Common myeloid progenitor, CD34-positive (primary cell): Measurements from ENCODE around the gene CAMTA1.
A peak's percentile ranks its signal among the peaks of the same experiment; 100 is the strongest.
"Not testable (repeated sequence)": the region's sequence is repeated elsewhere in the genome, so short reads cannot be mapped to it uniquely, and the experiment has no call there.

ENCODE experiments used
- CTCF ChIA-PET: fragments of 350-600 bp; sonication (Branson Sonifier 250); formaldehyde crosslinking; loops from one replicate; lab custom pipeline; 2021; ENCODE audit warnings: antibody characterized with exemption; lab: Charles Lee
- POLR2A ChIA-PET: fragments of 350-600 bp; sonication (Branson Sonifier 250); formaldehyde crosslinking; loops from one replicate; lab custom pipeline; 2021; ENCODE audit warnings: antibody characterized with exemption; lab: Charles Lee
- DNase-seq, 3 donors: peaks; one replicate each; pipeline versions ENCODE4 v3.0.0 to v3.0.0-alpha.2; 2013
- H3K27ac ChIP-seq, 2 experiments: 1 replicate in 1 of 2; 2 replicates in 1 of 2; pipeline ENCODE4 v1.7.0; 2013; ENCODE audit warnings: inconsistent platforms in 2 of 2, low read length in 2 of 2, mild to moderate bottlenecking in 2 of 2, low read depth in 1 of 2, moderate library complexity in 1 of 2; ENCODE audit not compliant: severe bottlenecking in 2 of 2, insufficient read depth in 1 of 2, poor library complexity in 1 of 2
- H3K27me3 ChIP-seq, 5 experiments: replicated peaks in 2 of 5; 1 replicate in 3 of 5; 2 replicates in 2 of 5; pipeline versions ENCODE4 v1.6.1 to v1.7.0; 2013; ENCODE audit warnings: low read length in 4 of 5, mild to moderate bottlenecking in 2 of 5, moderate library complexity in 2 of 5, inconsistent platforms in 1 of 5; ENCODE audit not compliant: insufficient read depth in 5 of 5, control insufficient read depth in 4 of 5
- H3K36me3 ChIP-seq, 4 experiments: 1 replicate in 2 of 4; 2 replicates in 2 of 4; pipeline versions ENCODE4 v1.6.1 to v1.7.0; 2013; ENCODE audit warnings: low read length in 3 of 4, control low read depth in 1 of 4, mild to moderate bottlenecking in 1 of 4; ENCODE audit not compliant: control insufficient read depth in 4 of 4, insufficient read depth in 4 of 4
- H3K4me1 ChIP-seq, 4 experiments: 1 replicate in 3 of 4; 2 replicates in 1 of 4; pipeline versions ENCODE4 v1.6.1 to v1.7.1; 2013; ENCODE audit warnings: low read length in 3 of 4, mild to moderate bottlenecking in 3 of 4, control low read depth in 1 of 4, inconsistent platforms in 1 of 4, moderate library complexity in 1 of 4; ENCODE audit not compliant: control insufficient read depth in 4 of 4, insufficient read depth in 4 of 4; ENCODE audit errors: control extremely low read depth in 1 of 4
- H3K4me3 ChIP-seq, 7 experiments: 1 replicate in 4 of 7; 2 replicates in 3 of 7; pipeline versions ENCODE4 v1.5.1 to v1.7.0; 2013; ENCODE audit warnings: mild to moderate bottlenecking in 7 of 7, low read length in 6 of 7, moderate library complexity in 6 of 7, inconsistent platforms in 2 of 7, low read depth in 2 of 7, control low read depth in 1 of 7; ENCODE audit not compliant: insufficient read depth in 4 of 7, control insufficient read depth in 1 of 7; ENCODE audit errors: extremely low read depth in 1 of 7
- H3K9me3 ChIP-seq, 5 experiments: 1 replicate in 4 of 5; 2 replicates in 1 of 5; pipeline versions ENCODE4 v1.6.1 to v1.7.1; 2013; ENCODE audit warnings: low read length in 4 of 5, mild to moderate bottlenecking in 2 of 5, inconsistent platforms in 1 of 5, low read depth in 1 of 5, moderate library complexity in 1 of 5; ENCODE audit not compliant: control insufficient read depth in 4 of 5, insufficient read depth in 2 of 5; ENCODE audit errors: control extremely low read depth in 1 of 5
- WGBS: methylation state at CpG from one replicate; pipeline ENCODE4 v1.1.5; 2013; ENCODE audit not compliant: insufficient coverage; 5-methylcytosine and 5-hydroxymethylcytosine counted together

Gene CAMTA1

DNA sequence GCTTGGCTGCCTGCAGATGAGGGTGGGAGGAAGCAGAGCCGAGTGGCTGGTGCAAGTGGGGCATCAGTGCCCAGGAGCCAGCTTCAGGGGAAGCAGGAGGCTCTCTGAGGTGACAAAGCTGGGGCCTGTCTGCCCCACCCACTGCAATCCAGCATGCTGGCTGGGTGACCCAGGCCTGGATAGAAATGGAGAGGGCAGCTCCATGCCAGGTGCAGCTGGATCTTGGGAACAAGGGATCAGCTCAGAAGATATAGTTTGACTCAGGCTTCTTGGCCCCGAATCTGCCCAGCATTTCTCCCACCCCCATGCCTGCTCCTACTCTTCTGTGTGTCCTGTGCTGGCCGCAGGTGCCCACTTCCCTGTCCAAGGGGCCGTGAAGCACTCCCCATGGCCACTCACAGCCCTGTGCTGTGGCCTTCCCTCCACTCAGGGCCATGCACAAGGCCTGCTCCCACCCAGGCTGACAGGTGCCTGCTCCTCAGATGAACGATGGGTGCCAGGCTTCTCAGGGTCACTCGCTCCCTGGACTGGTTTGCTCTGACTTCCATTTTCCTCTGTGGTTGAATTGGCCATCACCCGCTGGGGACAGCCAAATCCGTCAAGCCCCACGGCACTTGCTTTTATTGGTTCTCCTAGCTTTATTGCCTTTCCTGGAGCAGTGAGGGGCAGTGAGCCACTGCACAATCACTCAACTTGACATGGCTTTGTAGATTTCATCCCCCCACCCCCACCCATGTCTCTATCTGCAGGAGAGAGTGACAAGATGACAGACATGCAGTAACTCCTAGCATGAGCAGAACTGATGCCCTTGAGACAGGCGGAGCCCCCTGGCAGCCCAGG is 811.1 kb downstream of the CAMTA1 start:
- Histone ChIP-seq H3K27ac (no peak overlapping the region), H3K9me3 (no peaks in the 10 kb centered on the region), H3K4me3 (no peak overlapping the region), H3K27me3 (peaks cover 0 to 4% (median 0%) of the 10 kb centered on the region in 5 experiments), H3K4me1 (no peaks in the 10 kb centered on the region), H3K36me3 (no peaks in the 10 kb centered on the region)
- ChIA-PET POLR2A (no interaction called here), CTCF (no interaction called here)
- WGBS: 92% methylated on average over 10 of the region's 10 CpGs
- no peak for DNase-seq

DNA sequence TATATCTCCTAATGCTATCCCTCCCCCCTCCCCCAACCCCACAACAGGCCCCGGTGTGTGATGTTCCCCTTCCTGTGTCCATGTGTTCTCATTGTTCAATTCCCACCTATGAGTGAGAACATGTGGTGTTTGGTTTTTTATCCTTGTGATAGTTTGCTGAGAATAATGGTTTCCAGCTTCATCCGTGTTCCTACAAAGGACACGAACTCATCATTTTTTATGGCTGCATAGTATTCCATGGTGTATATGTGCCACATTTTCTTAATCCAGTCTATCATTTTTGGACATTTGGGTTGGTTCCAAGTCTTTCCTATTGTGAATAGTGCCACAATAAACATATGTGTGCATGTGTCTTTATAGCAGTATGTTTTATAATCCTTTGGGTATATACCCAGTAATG is 812.8 kb downstream of the CAMTA1 start:
- DNase-seq, H3K4me1 ChIP-seq, POLR2A ChIA-PET, H3K27ac ChIP-seq, H3K27me3 ChIP-seq, CTCF ChIA-PET, H3K4me3 ChIP-seq, H3K36me3 ChIP-seq, H3K9me3 ChIP-seq: not testable (repeated sequence)
- no CpG with 5 or more reads among the region's 3 CpGs for WGBS

DNA sequence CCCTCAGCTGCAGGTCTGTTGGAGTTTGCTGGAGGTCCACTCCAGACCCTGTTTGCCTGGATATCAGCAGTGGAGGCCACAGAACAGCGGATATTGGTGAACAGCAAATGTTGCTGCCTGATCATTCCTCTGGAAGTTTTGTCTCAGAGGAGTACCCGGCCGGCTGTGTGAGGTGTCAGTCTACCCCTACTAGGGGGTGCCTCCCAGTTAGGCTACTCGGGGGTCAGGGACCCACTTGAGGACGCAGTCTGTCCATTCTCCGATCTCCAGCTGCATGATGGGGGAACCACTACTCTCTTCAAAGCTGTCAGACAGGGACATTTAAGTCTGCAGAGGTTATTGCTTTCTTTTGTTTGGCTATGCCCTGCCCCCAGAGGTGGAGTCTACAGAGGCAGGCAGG is 819.7 kb downstream of the CAMTA1 start:
- H3K4me1 ChIP-seq: peaks cover 0 to 13% (median 8%) of the 10 kb centered on the region in 4 experiments
- H3K27me3 ChIP-seq, H3K36me3 ChIP-seq, POLR2A ChIA-PET, H3K27ac ChIP-seq, H3K9me3 ChIP-seq, DNase-seq, H3K4me3 ChIP-seq, CTCF ChIA-PET: not testable (repeated sequence)
- 96% methylated on average over 6 of the region's 6 CpGs for WGBS

DNA sequence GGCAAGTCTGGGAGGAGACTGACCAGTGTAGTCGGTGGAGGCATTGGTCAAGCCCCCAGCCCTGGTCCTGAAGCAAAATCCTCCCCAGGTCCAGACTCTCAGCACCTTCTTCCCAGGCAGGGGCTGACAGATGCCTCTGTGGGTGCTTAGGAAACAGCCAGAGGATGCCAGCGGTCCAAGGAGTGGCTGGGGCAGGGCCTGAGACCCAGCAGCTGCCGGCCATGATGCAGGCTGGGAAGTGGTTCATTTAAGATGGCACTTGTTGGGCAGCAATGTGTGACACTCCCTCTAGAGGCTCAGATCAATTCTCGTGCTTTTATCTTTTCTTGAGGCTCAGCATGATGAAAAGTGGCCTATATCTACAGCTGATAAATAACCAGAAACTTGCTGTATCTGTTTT is 820.8 kb downstream of the CAMTA1 start:
- ChIA-PET CTCF (no interaction called here), POLR2A (no interaction called here)
- Histone ChIP-seq H3K9me3 (peaks cover 0 to 3% (median 0%) of the 10 kb centered on the region in 5 experiments), H3K4me1 (peaks cover 0 to 13% (median 8%) of the 10 kb centered on the region in 4 experiments), H3K27me3 (no peaks in the 10 kb centered on the region), H3K36me3 (no peaks in the 10 kb centered on the region), H3K27ac (no peak overlapping the region), H3K4me3 (no peak overlapping the region)
- 100% methylated on average over 3 of the region's 4 CpGs for WGBS
- no peak for DNase-seq

DNA sequence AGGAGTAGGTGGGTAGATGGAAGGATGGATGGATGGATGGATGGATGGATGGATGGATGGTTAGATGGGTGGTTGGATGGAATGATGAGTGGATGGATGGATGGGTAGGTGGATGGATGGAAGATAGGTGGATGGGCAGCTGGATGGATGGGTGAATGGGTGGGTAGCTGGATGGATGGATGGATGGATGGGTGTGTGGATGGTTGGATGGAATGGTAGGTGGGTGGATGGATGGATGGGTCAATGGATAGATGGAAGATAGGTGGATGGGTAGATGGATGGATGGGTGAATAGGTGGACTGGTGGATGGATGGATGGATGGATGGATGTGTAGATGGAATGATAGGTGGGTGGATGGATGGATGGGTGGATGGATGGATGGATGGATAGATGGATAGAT is 821.8 kb downstream of the CAMTA1 start:
- H3K9me3 ChIP-seq: peaks cover 0 to 3% (median 0%) of the 10 kb centered on the region in 5 experiments
- no peak overlapping the region for H3K4me3 ChIP-seq
- no peak overlapping the region for H3K27ac ChIP-seq
- CTCF ChIA-PET: no interaction called here
- H3K27me3 ChIP-seq: peaks cover 0 to 2% (median 0%) of the 10 kb centered on the region in 5 experiments
- DNase-seq: no peak
- no peaks in the 10 kb centered on the region for H3K36me3 ChIP-seq
- peaks cover 0 to 13% (median 8%) of the 10 kb centered on the region in 4 experiments for H3K4me1 ChIP-seq
- POLR2A ChIA-PET: no interaction called here

DNA sequence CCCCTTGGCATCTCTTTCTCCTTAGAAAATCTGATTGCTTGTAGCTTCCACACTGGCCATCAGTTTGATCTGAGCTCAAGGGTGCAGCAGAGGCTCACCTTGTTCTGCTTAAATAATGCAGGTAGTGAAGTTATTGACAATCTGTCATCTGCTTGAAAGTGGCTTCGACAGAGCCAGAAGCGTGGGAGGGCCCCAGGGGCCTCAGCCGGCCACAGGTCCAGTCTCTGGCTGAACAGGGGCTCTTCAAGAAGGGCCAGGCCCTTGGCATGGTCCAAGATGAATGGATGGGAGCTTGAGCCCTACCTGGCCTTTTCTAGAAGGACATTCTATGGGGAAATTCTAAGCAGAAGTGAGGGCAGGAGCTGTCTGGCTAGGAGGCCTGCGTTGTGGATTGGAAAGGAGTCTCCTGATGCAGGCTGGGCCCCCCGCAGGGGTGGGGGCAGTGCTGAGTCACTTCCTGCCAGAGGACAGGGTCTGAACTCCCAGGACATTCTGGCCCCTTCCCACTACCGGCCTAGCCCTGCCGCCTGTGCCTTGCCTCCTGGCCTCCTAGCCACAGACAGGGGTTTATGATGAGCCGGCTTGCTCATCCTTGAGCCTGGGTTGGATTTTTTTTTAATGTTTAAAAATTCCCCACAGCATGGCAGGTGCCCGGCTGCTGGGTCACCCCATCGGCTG is 823.5 kb downstream of the CAMTA1 start:
- peaks cover 0 to 13% (median 8%) of the 10 kb centered on the region in 4 experiments for H3K4me1 ChIP-seq
- ChIA-PET POLR2A (no interaction called here), CTCF (no interaction called here)
- H3K9me3 ChIP-seq: peaks cover 0 to 3% (median 0%) of the 10 kb centered on the region in 5 experiments
- 50% methylated on average over 8 of the region's 10 CpGs for WGBS
- no peak overlapping the region for H3K4me3 ChIP-seq
- peak in 1 of 3 donors; percentile 2 for DNase-seq
- H3K27ac ChIP-seq: no peak overlapping the region
- H3K36me3 ChIP-seq: no peaks in the 10 kb centered on the region
- H3K27me3 ChIP-seq: peaks cover 0 to 2% (median 0%) of the 10 kb centered on the region in 5 experiments
